Measurements from ENCODE around the gene C10orf67.
A peak's percentile ranks its signal among the peaks of the same experiment; 100 is the strongest.
"Not testable (repeated sequence)": the region's sequence is repeated elsewhere in the genome, so short reads cannot be mapped to it uniquely, and the experiment has no call there.

C10orf67 gene

GRCh38 chr10:23263441-23264164 is 81.0 kb downstream of the C10orf67 start:
- no peak for DNase-seq

DNA sequence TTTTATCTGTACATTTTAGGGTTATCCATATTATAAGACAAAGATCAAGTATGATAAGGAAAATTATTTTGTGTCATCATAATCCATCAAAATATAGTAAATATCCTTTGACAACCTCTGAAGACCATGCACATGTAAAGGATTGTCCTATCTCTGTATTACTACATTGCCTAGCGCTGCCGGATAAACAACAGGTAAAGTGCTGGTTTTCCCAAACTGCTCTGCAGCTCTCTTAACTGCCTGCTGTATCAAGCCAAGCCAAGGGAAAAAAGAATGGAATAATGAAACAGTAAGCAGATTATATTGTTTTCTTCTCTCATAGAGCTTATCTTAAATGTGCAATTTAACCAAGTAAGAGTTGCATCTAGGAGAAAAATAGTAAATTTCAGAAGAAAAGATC is 81.7 kb downstream of the C10orf67 start:
- DNase-seq = no peak

GRCh38 chr10:23258516-23258915 is 86.1 kb downstream of the C10orf67 start:
- DNase-seq = no peak

DNA sequence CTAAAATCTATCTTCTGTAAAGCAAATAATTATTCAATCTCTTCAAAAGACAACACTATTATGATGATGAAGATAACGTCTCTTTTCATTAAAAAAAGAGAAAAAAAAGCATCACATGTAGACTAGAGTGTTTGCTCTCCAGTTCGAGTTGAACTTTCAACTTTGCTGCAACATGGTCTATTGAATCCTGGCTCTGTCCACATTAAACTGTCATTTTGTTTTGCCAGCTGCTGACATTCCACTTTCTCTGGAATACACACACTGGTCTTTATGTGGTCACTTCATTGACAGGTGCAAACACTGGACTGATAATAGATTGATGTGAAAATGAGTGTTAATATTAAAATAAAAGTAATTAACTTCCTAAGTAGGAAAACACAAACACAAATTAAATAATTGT is 90.8 kb downstream of the C10orf67 start:
- no peak for DNase-seq

- not testable (repeated sequence) for DNase-seq
Measured at GRCh38 chr10:23252859-23253258, 91.7 kb downstream of the C10orf67 start.

DNA sequence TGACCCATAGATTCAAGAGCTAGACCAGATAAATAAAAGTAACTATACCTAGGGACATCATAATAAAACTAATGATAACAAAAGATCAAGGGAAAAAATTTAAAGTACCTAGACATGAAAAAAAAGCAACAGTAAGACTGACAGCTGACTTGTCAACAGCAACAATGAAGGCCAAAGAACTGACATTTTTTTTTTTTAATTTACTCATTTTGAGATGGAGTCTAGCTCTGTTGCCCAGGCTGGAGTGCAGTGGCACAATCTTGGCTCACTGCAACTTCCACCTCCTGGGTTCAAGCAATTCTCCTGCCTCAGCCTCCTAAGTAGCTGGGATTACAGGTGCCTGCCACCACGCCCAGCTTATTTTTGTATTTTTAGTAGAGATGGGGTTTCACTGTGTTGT is 102.8 kb downstream of the C10orf67 start:
- DNase-seq = not testable (repeated sequence)

DNA sequence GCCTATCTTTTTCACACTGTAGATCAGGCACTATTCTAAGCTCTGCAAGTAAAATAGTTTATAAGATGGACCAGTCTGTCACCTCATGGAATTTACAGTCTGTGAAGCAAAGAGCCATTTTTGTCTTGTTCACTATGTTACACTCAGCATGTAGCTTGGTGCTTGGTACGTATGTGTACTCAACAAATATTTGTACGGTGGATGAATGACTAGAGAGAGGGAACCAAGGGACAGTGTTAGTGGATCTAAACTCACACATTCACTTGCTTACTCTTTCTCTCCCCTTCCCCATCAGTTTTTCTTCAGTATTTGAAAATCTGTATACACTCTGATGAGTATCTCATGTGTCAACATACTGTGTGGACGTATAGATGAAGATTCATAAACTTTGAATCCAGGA is 106.6 kb downstream of the C10orf67 start:
- DNase-seq = no peak

- no peak for DNase-seq
Measured at GRCh38 chr10:23230582-23230981, 114.0 kb downstream of the C10orf67 start.

GRCh38 chr10:23217471-23217870 is 127.1 kb downstream of the C10orf67 start:
- DNase-seq = no peak

DNA sequence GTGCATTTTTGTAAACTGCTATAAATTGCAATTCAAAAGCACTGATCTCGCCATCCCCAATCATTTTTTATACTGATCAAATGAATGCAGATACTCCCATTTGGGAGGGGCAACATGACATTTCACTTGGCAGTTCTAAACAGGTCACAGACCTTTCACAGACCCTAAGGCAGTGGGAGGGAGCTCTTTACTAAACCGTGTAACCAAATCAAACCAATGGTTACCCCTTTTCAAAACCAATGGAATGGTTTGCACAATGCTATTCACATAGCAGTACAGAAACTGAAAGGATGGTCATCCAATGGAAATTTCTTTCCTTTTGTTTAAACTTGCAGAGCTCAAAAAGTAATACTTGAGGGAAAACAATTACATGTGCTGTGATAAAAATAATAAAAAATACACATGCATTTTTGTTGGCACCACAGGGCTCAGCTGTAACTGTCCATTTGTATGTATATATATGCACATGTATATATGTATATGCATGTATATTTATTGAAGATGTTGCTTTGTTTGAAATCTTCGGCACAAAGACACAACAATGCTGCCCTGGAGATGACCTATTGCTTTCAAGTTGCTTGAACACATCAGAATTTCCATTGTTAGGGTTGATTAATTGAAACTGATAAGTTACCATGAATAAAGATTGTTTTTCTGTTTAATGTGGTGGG is 138.5 kb downstream of the C10orf67 start:
- DNase-seq = peak; percentile 38

DNA sequence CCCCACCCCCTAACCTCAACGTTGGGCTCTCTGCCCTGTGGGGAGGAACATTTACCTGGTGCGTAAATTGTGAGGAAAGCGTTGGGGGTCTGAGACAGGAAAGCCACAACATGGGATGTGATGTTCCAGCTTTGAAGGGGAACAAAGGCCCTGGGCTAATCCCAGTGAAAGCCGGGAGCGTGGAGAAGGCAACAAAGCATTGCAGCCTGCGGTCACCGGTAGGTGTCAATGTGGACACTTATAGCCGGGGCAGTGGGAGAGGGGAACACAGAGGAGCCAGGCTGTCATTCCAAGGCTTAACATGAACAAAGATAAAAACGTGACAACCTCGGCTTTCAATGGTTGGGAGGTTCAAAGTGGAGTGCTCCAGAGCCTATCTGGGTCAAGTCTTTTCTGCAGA is 139.8 kb downstream of the C10orf67 start:
- DNase-seq = peak; percentile 46

DNA sequence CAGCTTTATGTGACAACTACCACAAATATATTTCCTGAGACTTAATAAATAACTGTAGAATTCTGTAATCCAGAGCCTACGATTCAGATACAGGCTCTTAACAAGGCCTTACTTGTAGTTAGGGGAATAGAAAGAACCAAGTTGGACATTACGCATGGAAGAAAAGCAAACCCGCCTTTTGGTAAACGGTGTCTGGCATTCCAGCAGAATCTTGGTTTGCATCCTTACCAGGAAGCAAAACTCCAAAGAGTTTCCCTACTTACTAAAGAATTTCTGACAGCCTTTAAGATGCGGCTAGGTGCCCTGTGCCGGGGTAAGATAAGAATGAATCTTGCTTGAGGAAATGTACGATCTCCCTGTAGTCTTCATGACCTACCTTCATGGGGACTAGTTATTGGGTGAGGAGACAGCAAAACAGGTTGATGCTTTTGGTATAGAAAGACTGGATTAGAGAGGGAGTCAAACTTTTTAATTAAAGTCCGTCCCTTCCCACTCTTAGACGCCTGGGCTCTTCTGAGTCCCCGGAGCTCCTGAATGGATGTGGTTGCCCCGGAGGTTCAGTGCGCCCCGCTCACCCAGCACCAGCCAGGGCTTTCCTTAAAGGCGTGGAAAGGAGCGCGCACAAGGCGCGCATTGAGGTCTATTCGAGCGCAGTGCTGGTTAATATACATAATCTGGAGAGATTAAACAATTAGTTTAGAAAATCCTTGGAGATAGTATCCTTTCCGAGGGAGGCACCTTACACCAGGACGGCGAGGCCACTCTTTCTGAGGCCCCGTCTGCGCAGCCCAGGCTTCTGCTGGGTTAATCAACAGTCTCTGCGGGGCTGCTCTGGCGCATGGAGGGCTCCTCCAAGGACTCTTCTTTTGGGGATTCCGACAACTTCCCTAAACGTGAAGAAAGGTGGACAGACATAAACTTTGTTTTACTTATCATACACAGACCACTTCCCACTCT is 140.9 kb downstream of the C10orf67 start:
- DNase-seq = peak; percentile 36

- DNase-seq = no peak
Measured at GRCh38 chr10:23202779-23203178, 141.8 kb downstream of the C10orf67 start.

DNA sequence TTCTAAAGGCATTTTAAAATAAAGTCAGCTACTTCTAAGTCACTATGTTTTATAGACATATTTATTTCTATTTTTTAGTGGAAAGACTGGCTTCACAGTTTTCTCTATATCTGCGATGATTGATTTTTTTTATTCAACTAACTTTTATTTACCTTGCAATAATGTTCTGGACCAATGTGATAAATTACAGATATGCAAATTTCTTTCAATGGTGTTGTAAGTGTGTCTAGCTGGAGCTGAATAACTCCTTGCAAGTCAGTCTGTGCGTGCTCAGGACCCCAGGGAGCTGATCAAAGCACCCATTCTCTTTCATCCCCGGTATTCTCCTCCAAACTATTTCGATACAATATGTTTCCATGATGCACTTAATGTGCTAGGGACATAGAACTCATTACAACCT is 142.8 kb downstream of the C10orf67 start:
- no peak for DNase-seq

- no peak for DNase-seq
Measured at GRCh38 chr10:23200997-23201652, 143.5 kb downstream of the C10orf67 start.

GRCh38 chr10:23200586-23200985 is 144.0 kb downstream of the C10orf67 start:
- no peak for DNase-seq

DNA sequence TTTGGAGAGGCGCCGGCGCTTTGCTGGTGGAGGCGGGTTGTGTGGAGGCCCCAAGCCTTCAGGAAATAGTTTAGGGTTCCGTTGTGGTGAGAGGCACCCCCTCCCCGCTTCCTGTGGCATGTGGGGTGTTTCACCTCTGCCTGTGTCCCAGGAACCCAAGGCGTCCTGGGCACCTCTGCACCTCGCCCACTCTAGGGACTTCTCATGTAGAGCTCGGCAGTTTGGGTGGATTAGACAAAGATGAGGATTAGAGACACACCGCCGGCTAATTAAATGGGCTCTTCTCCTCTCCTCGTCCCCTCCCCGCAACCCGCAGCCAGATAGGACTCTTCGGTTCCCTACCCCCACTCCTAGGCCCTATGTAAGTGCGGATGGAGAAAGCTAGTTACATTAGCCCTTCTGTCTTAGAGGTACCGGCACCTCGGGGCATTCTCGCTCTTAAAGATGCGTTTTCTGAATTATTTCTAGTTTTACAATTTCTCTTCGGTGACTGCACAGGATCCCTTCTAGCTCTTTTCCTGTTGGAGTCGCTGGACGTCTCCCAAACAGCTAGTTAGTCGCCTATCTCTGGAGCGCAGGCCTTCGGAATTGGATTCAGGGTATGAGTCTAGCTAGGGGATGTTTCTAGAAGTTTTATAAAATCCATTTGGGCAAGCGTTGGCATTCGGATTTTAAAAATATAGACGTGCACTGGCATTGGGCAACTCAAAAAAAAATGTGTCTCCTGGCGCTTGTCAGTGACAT is 144.7 kb downstream of the C10orf67 start:
- no peak for DNase-seq

- DNase-seq = peak; percentile 70
Measured at GRCh38 chr10:23198940-23199767, 145.4 kb downstream of the C10orf67 start.

DNA sequence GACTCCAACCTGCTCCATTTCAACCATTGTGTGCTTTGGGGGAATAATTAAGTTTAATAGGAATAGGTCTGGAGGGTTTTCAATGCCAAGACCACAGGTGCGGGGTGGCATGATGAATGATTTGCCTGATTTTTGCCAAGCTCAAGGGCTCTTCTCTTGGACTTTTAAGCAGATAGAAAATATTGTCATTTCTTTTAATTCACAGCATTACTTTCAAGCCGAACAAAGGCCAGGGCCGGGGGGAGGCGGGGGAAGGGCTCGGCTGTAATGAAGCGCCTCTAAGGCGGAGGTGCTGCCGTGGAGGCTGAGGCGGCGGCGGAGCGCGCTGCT is 146.0 kb downstream of the C10orf67 start:
- DNase-seq = no peak

DNA sequence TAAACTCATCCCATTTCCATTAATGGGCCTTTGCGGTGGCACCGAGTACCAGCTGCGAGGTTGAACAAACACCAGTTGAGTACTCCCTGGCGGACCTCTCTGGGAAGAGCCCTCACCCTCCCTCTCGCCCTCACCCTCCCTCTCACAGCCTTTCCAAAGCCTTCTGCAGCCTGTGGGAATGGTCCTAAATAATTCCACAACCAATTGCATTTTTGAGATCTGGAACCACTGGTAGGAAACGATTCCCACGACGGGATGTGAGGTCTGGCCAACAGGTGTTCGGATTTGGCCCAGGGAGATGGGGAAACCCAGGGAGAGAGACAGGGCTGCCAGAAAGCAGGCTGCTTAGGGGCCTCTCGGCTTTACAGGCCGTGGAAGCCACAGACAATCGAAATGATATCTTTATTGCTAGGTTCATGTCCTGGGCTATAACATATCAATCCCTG is 147.2 kb downstream of the C10orf67 start:
- peak; percentile 46 for DNase-seq

- no peak for DNase-seq
Measured at GRCh38 chr10:23196915-23197314, 147.7 kb downstream of the C10orf67 start.

Measured in retina (tissue), 1 donor.